ENCODE measurements around the gene NIN. TPM values are rescaled to one million over a fixed set of nuclear protein-coding genes. Genes with fewer than 3 reads are reported as not detected.

The NIN gene
- total RNA-seq, 1 donor from 2014 or later: 28.9 TPM

DNA sequence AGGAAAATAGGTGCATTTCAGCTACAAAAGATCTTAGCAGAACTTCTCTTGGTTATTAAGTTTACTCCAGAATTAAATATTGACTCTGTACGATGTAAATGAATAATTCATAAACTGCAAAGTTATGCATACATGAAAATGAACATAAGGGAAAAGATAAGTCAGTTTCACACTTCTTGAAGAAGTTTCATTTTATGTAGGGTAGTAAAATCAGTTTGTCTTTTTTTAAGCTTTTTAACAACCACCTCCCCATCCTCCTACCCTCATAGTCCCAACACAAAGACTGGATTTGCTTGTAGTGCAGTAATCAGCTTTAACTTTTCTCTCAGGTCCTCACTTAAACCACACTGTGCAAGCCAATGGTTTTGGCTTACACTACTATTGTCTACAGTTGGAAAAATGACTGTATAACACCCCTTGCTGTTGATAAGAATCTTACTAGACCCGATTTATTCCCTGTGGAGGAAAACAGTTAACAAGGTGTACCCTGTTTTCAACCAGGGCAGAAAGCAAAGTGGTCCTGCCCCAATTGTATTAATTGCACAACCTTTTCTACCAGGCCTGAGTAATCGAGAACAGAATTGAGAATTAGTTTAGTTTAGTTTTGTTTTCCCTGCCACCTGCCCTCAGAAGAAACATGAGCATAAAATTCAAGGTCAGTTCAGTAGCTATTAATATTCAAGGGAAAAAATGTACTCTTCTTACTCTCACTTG lies 44.1 kb downstream of the NIN start:
- TF ChIP-seq, protein P1, sequence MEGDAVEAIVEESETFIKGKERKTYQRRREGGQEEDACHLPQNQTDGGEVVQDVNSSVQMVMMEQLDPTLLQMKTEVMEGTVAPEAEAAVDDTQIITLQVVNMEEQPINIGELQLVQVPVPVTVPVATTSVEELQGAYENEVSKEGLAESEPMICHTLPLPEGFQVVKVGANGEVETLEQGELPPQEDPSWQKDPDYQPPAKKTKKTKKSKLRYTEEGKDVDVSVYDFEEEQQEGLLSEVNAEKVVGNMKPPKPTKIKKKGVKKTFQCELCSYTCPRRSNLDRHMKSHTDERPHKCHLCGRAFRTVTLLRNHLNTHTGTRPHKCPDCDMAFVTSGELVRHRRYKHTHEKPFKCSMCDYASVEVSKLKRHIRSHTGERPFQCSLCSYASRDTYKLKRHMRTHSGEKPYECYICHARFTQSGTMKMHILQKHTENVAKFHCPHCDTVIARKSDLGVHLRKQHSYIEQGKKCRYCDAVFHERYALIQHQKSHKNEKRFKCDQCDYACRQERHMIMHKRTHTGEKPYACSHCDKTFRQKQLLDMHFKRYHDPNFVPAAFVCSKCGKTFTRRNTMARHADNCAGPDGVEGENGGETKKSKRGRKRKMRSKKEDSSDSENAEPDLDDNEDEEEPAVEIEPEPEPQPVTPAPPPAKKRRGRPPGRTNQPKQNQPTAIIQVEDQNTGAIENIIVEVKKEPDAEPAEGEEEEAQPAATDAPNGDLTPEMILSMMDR (IDR thresholded peaks at IDR 0.05; ENCODE audit: insufficient read depth, low read length, poor library complexity, severe bottlenecking): no peak
- Histone ChIP-seq H3K36me3 (ENCODE audit: control insufficient read depth, insufficient read depth, low read length) (no peaks in the 10 kb centered on the region), H3K4me3 (ENCODE audit: low read depth, low read length) (no peak overlapping the region), H3K27me3 (ENCODE audit: control insufficient read depth, insufficient read depth, low read length) (no peaks in the 10 kb centered on the region)
- DNase-seq (ENCODE audit: low read depth): no peak

DNA sequence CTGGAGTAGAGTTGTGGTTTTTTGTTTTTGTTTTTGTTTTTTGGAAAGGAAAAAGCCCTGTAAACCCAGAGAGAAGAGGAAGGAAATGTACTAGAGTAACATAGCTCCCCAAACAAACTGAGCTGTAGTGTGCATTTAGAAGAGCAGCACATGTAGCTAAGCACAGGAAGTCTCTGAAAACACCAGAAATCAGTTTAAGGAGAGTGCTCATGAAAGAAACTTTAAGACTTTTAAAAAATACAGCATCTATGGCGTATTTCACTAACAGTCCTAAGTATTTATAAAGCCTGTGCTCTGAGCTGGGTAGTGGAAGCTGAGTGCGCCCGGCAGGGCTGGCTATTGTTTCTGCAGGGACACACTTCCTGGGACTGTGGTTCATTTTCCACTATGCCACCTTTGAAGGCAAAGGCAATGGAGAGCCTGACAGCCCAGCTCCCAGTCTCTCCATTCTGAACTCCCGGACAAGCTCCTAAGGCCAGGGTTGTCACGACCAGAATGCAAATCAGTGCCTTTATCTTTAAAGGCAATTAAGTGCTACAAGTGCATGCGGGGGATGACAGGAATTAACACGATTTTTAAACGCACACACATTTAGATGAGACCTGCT lies 45.4 kb downstream of the NIN start:
- H3K36me3 ChIP-seq (ENCODE audit: control insufficient read depth, insufficient read depth, low read length): no peaks in the 10 kb centered on the region
- H3K4me3 ChIP-seq (ENCODE audit: low read depth, low read length): no peak overlapping the region
- TF ChIP-seq, protein P1 (IDR thresholded peaks at IDR 0.05; ENCODE audit: insufficient read depth, low read length, poor library complexity, severe bottlenecking): no peak
- H3K27me3 ChIP-seq (ENCODE audit: control insufficient read depth, insufficient read depth, low read length): no peaks in the 10 kb centered on the region
- no peak for DNase-seq (ENCODE audit: low read depth)

DNA sequence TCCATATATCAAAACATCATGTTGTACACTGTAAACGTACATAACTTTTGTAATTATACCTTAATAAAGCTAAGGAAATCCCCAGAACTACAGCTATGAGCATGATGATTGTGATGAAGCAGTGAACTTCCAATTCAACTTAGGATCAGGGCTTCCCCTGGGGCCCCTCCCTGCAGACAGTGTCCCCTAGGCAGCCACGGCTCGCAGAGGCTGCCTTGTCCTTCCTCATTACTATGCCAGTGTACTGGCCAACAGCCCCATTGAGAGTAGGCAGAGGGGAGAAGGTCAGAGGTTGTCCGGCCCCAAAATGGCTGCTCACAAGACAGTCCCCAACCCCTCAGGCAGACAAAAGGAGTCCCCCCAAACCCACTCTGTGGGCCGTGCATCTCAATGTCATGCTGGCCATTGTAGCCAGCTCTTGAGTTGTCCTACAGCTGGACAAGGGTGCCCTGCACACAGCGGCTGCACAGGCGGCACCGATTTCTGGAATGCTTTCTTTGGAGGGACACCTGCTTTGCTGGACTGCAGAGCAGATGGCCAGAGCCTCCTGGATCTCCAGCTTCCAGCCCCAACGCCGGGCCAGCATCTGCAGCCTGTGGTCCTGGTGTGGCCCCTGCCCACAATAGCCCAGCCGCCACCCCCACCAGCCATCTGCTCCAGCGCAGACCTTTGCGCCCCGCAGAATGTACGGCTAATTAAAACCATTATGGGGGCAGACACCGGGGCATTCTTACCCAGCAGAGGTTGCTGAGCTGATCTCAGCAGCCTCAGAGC lies 46.1 kb downstream of the NIN start:
- no peaks in the 10 kb centered on the region for H3K27me3 ChIP-seq (ENCODE audit: control insufficient read depth, insufficient read depth, low read length)
- DNase-seq (ENCODE audit: low read depth): no peak
- TF ChIP-seq, protein P1 (IDR thresholded peaks at IDR 0.05; ENCODE audit: insufficient read depth, low read length, poor library complexity, severe bottlenecking): no peak
- H3K4me3 ChIP-seq (ENCODE audit: low read depth, low read length): no peak overlapping the region
- H3K36me3 ChIP-seq (ENCODE audit: control insufficient read depth, insufficient read depth, low read length): no peaks in the 10 kb centered on the region

DNA sequence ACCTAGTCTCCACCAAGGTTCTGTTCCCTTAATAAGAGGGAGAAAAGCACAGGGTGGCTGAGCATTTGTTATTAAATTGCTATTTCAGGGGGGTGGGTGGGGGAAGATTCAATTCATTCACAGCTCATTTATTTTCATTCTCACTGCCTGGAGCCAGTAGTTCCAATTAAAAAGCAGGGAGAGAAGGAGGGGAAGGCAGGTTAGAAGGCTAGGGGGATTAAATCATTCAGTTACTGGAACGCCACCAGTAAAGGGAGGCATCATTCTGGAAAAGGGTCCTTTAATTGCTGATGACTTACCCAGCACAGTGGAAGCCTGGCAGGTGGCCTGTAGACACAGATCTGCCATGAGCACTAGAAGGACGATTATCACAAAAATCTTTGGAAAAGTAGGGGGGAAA lies 47.4 kb downstream of the NIN start:
- no peak overlapping the region for H3K4me3 ChIP-seq (ENCODE audit: low read depth, low read length)
- DNase-seq (ENCODE audit: low read depth): no peak
- TF ChIP-seq, protein P1 (IDR thresholded peaks at IDR 0.05; ENCODE audit: insufficient read depth, low read length, poor library complexity, severe bottlenecking): no peak
- no peaks in the 10 kb centered on the region for H3K36me3 ChIP-seq (ENCODE audit: control insufficient read depth, insufficient read depth, low read length)
- H3K27me3 ChIP-seq (ENCODE audit: control insufficient read depth, insufficient read depth, low read length): no peaks in the 10 kb centered on the region

DNA sequence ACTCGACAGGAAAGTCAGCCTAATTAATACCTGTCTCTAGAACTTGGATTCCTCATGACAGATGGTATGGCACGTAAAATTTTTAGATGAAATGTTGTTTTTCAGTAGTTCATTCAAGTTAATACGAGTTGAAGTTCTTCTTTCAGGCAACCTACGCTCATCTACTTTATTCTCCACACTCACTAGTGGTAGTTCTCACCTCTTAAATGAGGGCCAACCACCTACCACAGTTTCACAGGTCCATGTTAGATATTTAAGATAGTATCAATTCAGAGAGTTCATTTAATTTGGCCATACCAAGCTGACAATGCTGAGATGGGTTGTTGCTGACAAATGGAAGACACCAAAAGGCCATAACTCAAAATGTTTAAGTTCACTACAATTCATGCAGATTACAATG lies 50.6 kb downstream of the NIN start:
- Histone ChIP-seq H3K36me3 (ENCODE audit: control insufficient read depth, insufficient read depth, low read length) (no peaks in the 10 kb centered on the region), H3K27me3 (ENCODE audit: control insufficient read depth, insufficient read depth, low read length) (no peaks in the 10 kb centered on the region), H3K4me3 (ENCODE audit: low read depth, low read length) (no peak overlapping the region)
- TF ChIP-seq, protein P1 (IDR thresholded peaks at IDR 0.05; ENCODE audit: insufficient read depth, low read length, poor library complexity, severe bottlenecking): no peak
- no peak for DNase-seq (ENCODE audit: low read depth)
